Gastrocnemius medialis (tissue), 4 donors: Measurements from ENCODE around the gene PEA15.

Experiments
- CTCF ChIP-seq, 5 experiments: fragments of 450-650 bp in 3 of 5; fragments of 200-600 bp in 2 of 5; sonication (generic) in 2 of 5; IDR thresholded peaks in 4 of 5; conservative IDR thresholded peaks in 1 of 5; 1 replicate in 4 of 5; 2 replicates in 1 of 5; pipeline ENCODE4 v1.5.1; 2016 to 2019; ENCODE audit warnings: antibody characterized with exemption in 5 of 5, mild to moderate bottlenecking in 3 of 5, moderate library complexity in 3 of 5
- POLR2A ChIP-seq, 2 donors: fragments of 450-650 bp; IDR thresholded peaks; one replicate each; pipeline ENCODE4 v1.6.1; 2017; ENCODE audit warnings: antibody characterized with exemption in 2 of 2, mild to moderate bottlenecking in 2 of 2, moderate library complexity in 2 of 2

GRCh38 chr1:160206421-160207117 lies 1.4 kb downstream of the PEA15 start:
- TF ChIP-seq CTCF (IDR thresholded peaks at IDR 0.05 in 4 of 5, conservative IDR thresholded peaks at IDR 0.05 in 1 of 5) (no peak), POLR2A (IDR thresholded peaks at IDR 0.05) (no peak)
